GM18517 (cell line): ENCODE data around the gene LYL1.
"Not testable (repeated sequence)": the region's sequence is repeated elsewhere in the genome, so short reads cannot be mapped to it uniquely, and the experiment has no call there.

ENCODE experiments used
- ATAC-seq: cut with Tn5 transposase; IDR thresholded peaks from one replicate; pipeline ENCODE4 v1.9.1; 2021; ENCODE audit warnings: mild to moderate bottlenecking, moderate library complexity; ENCODE audit not compliant: unreplicated experiment

The LYL1 gene

GRCh38 chr19:13102666-13103580 lies at the start of gene LYL1:
TSS of gene LYL1 (minus strand) at chr19:13102858. CDS start at chr19:13101171, 1,687 bp downstream.
- peak; percentile 34 for ATAC-seq

- ATAC-seq, result peak; percentile 36
Measured at GRCh38 chr19:13151605-13152355, 49.1 kb upstream of the LYL1 start.

- ATAC-seq, result no peak
Measured at GRCh38 chr19:13150931-13151604, 48.4 kb upstream of the LYL1 start.

- peak; percentile 34 for ATAC-seq
Measured at GRCh38 chr19:13150187-13150930, 47.7 kb upstream of the LYL1 start, which contains the start of the genes IER2 and STX10. TSS of gene IER2 (plus strand) at chr19:13150411. CDS start at chr19:13153187, 2,776 bp downstream. TSS of gene STX10 (minus strand) at chr19:13150375. CDS start at chr19:13150173, 202 bp downstream.

GRCh38 chr19:13149628-13150186 lies 47.0 kb upstream of the LYL1 start:
- peak; percentile 3 for ATAC-seq

- not testable (repeated sequence) for ATAC-seq
Measured at GRCh38 chr19:13149173-13149627, 46.5 kb upstream of the LYL1 start.

GRCh38 chr19:13146763-13147563 lies 44.3 kb upstream of the LYL1 start:
- ATAC-seq, result no peak

- ATAC-seq, result no peak
Measured at GRCh38 chr19:13139633-13140311, 37.1 kb upstream of the LYL1 start.

GRCh38 chr19:13138916-13139198 lies 36.2 kb upstream of the LYL1 start:
- no peak for ATAC-seq

GRCh38 chr19:13138171-13138915 lies 35.7 kb upstream of the LYL1 start:
- no peak for ATAC-seq

- ATAC-seq, result no peak
Measured at GRCh38 chr19:13137290-13137794, 34.7 kb upstream of the LYL1 start.

- ATAC-seq, result no peak
Measured at GRCh38 chr19:13135068-13136062, 32.7 kb upstream of the LYL1 start.

- ATAC-seq, result no peak
Measured at GRCh38 chr19:13134626-13135025, 32.0 kb upstream of the LYL1 start.

- no peak for ATAC-seq
Measured at GRCh38 chr19:13133241-13133870, 30.7 kb upstream of the LYL1 start.

- no peak for ATAC-seq
Measured at GRCh38 chr19:13132471-13133180, 30.0 kb upstream of the LYL1 start.
